Stimulated activated CD8-positive, alpha-beta memory T cell treated with anti-CD3 and anti-CD28 coated beads, Interleukin-15, amount 100 ng/mL, for 24 hours (primary cell): ENCODE data around the gene PIEZO1.

Experiments
- DNase-seq: peaks from one replicate; pipeline ENCODE4 v3.0.0-alpha.2; 2020; ENCODE audit warnings: low read depth

PIEZO1 gene

DNA sequence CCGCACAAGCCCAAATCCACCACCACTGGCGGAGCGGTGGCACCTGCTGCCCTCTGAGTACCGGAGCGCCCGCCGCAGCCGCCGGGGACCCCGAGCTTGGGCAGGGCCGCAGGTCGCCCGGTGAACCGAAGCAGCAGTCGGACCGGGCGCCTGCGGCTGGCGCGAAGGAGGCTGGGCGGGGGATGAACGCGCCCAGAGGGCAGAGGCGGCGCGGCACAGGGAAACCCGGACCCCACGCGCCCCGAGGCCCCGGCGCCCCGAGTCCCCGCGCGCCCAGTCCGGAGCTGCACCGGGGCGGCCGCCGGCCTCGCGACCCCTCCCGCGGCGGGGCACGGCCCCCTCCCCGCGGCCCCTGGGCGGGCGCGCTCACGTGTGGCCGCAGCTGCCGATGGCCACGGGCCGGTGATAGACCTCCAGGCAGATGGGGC is 79.2 kb downstream of the PIEZO1 start:
- no peak for DNase-seq

DNA sequence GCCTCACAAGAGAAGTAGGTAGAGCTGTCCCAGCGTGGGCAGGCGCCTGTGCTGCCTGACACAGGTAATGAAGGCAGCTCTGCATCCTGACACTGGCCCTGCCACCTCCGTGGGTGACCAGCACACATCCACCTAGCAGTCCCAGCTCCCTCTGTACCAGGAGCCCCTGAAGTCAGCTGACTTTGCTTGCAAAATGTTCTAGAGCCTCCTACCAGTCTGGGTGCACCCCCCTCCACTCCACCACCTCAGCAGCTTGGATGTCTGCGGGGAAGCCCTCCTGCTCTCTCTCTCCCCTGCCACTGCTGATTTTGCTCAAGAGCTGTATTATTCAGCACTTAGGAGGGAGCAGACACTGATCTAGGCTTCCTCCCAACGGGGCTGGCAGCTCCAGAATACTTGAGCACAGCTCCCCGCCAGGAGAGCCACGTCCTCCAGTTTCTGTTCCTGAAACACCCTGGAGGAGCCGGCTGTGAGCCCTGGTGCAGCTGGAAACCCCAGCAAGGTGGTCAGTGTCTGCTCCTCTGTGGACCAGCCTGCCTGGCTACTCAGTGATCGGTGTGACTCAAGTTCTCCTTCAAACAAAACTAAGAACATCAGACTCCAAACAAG is 79.8 kb downstream of the PIEZO1 start:
- no peak for DNase-seq

DNA sequence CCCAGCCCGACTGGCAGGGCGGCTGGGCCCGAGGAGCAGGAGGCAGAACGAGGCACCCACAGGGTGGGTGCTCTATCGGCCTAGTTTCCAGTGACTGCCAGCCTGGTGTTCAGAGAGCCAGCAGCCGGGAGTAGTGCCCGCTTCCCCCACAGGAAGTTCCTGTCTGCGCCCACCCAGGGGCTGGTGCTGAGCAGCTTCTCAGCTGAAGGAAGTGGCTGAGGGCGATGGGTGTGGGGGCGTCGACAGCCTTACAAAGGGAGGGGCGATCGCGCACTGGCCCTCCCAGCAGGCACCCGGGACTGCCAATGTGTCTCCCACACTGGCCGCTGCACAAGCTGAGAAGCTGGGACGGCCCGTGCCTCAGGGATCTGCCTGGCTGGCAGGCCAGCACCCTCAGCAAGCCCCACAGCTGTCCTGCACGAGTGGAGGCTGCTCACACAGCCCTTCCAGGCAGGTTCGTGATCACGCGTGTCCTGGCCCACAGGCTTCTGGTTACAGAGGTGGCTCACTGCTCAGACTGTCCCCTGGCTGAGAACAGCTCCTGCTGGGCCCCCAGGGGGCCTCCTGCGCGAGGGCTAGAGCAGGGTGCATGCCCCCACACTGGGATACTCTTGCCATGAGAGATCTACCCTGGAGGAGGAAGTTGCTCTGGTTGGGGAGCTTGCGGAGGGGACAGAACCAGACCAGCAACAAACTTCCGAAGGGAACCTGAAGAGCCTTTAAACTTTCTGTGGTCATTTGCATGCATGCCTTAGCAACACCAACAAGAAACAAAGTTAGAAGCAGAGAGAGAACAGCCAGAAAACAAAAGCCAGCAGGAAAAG is 81.3 kb downstream of the PIEZO1 start:
- DNase-seq = no peak

DNA sequence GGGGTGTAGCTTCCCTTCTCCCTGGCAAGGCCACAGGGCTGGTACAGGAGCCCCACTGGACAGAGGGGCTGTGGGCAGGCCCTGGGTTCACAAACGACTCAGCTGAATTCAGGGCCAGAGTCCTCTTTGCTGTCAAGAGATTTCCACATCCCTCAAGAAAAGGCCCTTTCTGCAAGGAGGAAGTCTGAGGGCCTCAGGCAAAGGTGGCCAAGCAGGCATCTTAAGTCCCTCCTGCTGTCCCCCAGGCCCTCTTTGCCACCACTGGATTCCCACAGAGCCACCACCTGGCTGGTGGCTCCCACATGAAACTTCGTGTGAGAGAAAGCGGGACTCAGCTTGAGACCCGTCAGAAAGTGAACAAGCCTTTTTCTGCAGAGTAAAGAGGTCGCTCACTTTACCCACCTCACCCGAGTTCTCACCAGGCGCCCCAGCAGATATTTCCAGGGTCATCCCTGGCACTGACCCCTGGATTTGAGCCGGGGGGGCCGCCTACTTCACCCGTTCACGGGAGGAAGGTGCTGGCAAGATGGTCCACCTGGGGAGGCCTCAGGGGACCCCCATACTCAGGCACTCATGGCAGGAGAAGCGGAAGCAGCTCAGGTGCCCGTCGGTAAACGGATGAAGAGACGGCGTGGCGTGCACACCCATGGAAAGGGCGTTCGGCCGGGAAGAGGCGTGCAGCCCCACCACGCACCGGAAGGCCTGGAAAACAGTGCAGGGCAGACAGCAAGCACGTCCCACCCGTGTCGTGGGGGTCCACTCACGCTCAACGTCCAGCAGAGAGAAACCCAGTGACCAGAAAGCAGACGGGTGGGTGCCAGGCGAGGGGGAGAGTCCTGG is 82.4 kb downstream of the PIEZO1 start:
- no peak for DNase-seq

GRCh38 chr16:88701581-88702370 is 83.2 kb downstream of the PIEZO1 start:
- no peak for DNase-seq

GRCh38 chr16:88700636-88701482 is 84.2 kb downstream of the PIEZO1 start:
- peak; percentile 79 for DNase-seq

- no peak for DNase-seq
Observed at GRCh38 chr16:88700322-88700635, 84.7 kb downstream of the PIEZO1 start.

- DNase-seq = no peak
Observed at GRCh38 chr16:88699180-88699579, 85.8 kb downstream of the PIEZO1 start.

GRCh38 chr16:88698646-88699045 is 86.4 kb downstream of the PIEZO1 start:
- DNase-seq = no peak

DNA sequence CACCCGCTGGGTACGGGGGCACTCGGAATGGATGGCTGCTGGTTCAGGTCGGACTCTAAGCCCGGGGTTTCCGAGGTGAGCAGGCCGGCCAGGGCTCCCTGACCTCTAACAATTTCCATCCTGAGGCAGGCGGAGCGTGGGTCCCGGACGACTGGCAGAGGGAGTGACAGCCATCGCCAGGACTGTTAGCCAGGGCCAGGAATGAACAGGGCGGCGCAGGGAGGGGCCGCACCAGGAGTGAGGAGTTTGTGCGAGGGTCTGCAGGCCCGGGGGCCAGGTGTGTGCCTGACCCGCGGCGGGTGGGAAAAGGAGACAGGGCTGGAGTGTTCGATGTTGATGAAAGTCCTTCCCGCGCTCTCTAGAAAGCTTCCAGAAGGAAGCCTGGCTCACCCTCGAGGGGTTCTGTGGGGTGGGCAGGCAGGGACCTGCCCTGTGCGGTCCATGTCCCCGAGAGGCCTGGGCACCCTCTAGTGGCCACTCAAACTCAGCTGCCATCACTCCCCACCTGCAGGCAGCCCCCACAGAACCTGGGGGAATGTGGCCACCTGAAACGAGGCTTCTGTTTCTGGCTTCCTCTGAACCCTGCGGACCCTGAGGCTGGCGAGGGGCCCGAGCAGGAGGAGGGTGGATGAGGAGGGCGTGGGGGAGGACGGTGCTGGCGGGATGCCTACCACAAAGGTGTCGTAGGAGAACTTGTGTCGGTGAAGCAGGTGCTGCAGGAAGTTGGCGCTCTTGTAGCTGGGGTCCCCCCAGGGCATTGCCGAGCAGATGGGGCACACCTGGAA is 87.0 kb downstream of the PIEZO1 start:
- DNase-seq = no peak

- DNase-seq = no peak
Observed at GRCh38 chr16:88697116-88697830, 87.7 kb downstream of the PIEZO1 start.

DNA sequence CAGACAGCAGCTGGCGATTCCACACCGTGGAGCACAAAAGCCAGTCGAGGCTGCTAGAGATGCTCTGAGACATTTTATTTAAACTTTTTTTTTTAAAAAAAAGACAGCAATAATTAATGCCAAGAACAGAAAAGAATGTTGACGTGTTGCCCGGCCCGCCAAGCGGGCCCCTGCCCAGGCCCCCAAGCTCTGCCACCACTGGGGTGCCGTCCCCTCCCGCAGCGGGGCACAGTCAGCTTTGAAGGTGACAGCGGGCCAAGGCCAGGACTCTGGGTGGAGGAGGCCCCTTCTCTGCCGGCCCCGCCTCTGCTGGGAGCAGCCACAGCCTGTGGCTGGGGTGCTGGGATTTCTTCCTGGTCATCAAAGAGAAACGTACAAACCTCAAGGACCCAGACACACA is 88.6 kb downstream of the PIEZO1 start:
- no peak for DNase-seq

GRCh38 chr16:88695753-88696152 is 89.3 kb downstream of the PIEZO1 start:
- no peak for DNase-seq

DNA sequence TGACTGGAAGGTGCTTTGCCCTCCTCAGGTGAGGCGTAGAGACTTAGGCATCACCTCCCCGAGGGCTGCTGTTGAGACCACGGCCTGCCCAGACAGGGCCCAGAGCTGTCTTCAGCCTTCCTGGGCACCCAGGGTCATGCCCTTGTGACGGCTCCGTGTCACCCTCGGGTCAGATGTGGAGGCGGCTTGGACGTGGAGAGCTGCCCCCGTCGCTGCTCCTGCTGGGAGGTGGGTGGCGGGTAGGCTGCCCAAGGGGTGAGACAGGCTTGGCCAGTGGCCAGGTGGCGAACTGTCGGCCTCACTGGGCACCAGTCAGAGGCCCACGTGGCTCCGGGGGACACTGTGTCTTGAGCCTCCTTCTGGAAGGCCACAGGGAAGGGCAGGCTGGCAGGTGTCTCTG is 89.8 kb downstream of the PIEZO1 start:
- DNase-seq = no peak

DNA sequence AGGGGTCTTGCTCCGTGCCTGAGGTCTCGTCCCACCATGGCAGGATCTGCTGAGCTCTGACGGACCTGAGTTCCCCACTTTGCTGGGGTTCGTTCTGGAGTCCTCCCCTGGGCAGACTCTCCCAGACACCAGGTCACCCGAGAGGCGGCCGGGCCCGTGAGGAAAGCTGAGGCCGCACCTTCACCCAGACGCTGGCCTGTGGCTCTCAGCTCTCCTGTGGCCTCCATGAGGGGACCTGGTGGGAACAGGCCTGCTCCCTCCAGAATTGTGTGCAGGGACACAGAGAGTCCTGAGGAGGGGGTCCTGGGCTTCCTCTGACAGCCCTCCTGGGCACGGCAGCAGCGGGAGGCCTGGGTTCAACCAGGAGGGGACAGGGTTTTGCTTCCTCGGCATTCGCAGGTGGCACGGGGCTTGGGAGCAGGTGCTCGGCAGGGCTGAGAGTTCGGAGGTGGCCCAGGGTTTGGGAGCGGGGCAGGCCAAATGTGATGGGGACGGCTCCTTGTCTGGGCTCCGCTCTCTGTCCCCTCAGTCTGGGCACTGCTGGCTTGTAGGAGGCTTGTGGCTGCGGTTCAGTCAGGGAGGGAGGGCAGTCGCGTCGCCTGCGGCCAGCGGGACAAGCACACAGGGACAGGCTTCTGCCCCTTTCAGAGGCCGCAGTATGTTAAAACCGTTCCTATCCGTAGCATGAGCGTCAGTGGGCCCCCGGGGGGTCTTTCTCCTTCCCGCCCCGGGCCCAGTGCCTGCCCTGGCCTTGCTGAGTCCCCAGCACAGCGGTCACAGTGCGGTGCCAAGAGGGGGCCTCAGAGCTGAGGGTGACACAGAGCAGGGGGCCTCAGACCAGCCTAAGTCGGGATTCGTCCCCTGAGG is 90.6 kb downstream of the PIEZO1 start:
- DNase-seq = no peak

DNA sequence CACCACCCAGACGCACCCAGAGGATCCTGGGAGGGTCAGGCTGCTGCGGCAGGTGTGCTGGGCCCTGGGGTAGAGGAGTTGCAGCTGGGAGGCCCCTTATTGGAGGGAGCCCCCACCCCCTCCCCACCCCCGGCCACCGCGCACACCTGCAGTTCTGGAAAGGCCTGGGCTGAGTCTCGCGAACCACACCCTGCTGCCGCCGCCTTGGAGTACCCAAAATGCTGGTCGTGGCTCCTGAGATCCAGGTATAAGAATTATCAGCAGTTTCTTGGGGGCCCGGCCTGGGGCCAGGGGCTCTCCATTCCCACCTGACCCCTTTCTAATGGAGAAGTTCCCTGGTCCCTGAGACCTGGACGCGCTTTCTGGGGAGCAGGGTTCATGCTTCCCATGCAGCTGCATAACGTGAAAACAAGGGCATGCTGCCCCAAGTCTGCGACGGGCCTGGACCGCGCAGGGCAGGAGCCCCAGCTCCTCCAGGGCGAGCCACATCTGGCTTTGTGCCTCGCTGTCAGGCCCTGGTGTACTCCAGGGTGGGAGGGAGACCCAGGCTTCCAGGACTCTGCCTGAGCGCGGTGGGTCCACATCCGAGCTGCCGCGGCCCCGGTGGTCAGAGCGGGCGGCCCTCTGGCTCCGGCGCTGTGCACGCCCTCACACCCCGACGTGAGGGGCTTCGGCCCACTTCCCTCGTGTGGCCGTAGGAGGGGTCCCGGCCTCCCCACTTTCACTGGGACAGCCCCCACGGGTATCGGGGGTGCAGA is 91.4 kb downstream of the PIEZO1 start:
- DNase-seq = no peak

DNA sequence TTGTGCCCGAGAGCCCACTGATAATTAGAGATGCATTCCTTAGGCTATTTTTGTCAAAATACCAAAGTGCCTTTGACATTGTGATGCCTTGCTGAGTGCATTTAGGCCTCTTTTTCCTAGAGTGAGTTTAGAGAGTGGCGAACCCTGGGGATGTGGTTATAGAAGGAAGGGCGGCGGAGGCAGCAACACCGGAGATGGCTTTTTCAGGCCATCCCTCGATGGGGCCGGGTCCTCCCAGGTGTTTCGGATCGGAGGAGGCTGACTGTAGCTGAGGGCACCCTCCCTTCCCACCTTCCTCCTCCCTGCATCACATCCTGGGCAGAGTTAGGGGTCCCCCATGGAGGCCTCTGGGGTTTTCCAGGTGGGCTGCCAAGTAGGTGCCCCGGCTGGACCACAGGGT is 92.2 kb downstream of the PIEZO1 start:
- DNase-seq = no peak
